DOHH2 (cell line): ENCODE measurements around the gene NAPG.

ENCODE experiments used
- H3F3A ChIP-seq: fragments of 200-600 bp; sonication (generic), shearing (Covaris generic); 2 replicates; pipeline ENCODE4 v1.6.0; 2016; ENCODE audit warnings: antibody characterized with exemption, mild to moderate bottlenecking; ENCODE audit not compliant: control insufficient read depth, insufficient read depth
- H3K27ac ChIP-seq: fragments of 200-600 bp; sonication (generic); 2 replicates; pipeline ENCODE4 v1.5.1; 2014; ENCODE audit warnings: low read depth, mild to moderate bottlenecking, low read length, moderate library complexity
- H3K27me3 ChIP-seq: fragments of 200-600 bp; sonication (generic); 2 replicates; pipeline ENCODE4 v1.6.1; 2014; ENCODE audit warnings: mild to moderate bottlenecking, low read length, mixed read lengths; ENCODE audit not compliant: control insufficient read depth
- H3K36me3 ChIP-seq: fragments of 200-600 bp; sonication (generic); 2 replicates; pipeline ENCODE4 v1.6.1; 2014; ENCODE audit warnings: mild to moderate bottlenecking, low read length, moderate library complexity, mixed read lengths; ENCODE audit not compliant: control insufficient read depth
- H3K4me1 ChIP-seq: fragments of 200-600 bp; sonication (generic); 2 replicates; pipeline ENCODE4 v1.6.1; 2014; ENCODE audit warnings: mild to moderate bottlenecking, low read length, mixed read lengths; ENCODE audit not compliant: control insufficient read depth
- H3K4me2 ChIP-seq: fragments of 200-600 bp; sonication (generic); 2 replicates; pipeline ENCODE4 v1.6.0; 2014; ENCODE audit warnings: mild to moderate bottlenecking, low read length, moderate library complexity
- H3K4me3 ChIP-seq: fragments of 200-600 bp; sonication (generic); 2 replicates; pipeline ENCODE4 v1.5.1; 2014; ENCODE audit warnings: mild to moderate bottlenecking, low read length, mixed read lengths
- H3K79me2 ChIP-seq: fragments of 200-600 bp; sonication (generic); 2 replicates; pipeline ENCODE4 v1.6.1; 2014; ENCODE audit warnings: mild to moderate bottlenecking, low read length, mixed read lengths; ENCODE audit not compliant: control insufficient read depth
- H3K9me2 ChIP-seq: fragments of 200-600 bp; sonication (generic); replicated peaks from 2 replicates; pipeline ENCODE4 v1.6.1; 2014; ENCODE audit warnings: mild to moderate bottlenecking, low read length, mixed read lengths; ENCODE audit not compliant: control insufficient read depth
- H3K9me3 ChIP-seq: fragments of 200-600 bp; sonication (generic); 2 replicates; pipeline ENCODE4 v1.6.1; 2014; ENCODE audit warnings: antibody characterized with exemption, low read length, mixed read lengths; ENCODE audit not compliant: control insufficient read depth, insufficient read depth
- H4K20me1 ChIP-seq: fragments of 200-600 bp; sonication (generic); 2 replicates; pipeline ENCODE4 v1.6.0; 2014; ENCODE audit warnings: low read depth, mild to moderate bottlenecking, antibody characterized with exemption, low read length, moderate library complexity; ENCODE audit not compliant: control insufficient read depth, insufficient read depth
- EZH2phosphoT487 ChIP-seq: fragments of 200-600 bp; sonication (generic); IDR thresholded peaks from 2 replicates; pipeline ENCODE4 v1.6.1; 2017; ENCODE audit warnings: borderline replicate concordance, mild to moderate bottlenecking, antibody characterized with exemption, low read length, moderate library complexity, mixed read lengths
- TF ChIP-seq, protein P1 (sequence below): fragments of 200-600 bp; sonication (generic); IDR thresholded peaks from one replicate; pipeline ENCODE4 v1.5.1; 2014; ENCODE audit warnings: antibody characterized with exemption, mild to moderate bottlenecking, low read depth, low read length; ENCODE audit not compliant: poor library complexity, severe bottlenecking

NAPG gene

DNA sequence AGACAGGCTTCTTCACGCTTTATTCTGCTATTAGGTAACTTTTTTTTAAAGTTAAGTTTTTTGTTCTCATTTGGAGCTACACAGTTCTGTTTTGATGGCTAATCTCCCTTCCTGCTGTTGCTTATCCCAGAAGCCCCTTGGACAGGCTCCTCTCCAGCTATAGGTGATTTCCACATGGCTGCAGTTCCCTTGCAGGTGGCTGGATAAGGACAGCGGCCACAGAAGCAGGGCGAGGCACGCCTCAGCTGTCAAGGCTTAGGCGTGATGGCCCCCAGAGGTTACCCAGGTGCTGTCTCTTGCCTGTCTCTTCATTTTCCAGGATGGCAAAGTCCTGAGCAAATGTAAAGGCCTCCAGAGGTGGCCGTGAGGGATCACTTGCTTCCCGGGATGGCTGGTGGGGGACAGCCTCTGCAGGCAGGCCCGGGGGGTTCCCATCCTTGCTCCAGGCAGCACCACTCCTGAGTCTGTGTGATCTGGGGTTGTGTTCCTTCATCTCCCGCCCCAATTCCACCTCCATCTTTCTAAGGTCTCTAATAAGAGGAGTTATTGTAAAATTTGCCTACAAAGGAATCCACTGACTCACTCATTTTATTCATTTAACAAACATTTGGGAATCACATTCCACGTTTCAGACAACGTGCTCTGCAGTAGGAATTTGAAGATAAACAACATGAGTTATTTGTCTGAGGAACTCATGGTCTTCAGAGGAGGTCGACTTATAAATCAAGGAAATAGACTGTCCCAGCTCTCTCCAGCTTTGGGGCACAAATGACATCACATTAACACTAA, 53.4 kb downstream of the NAPG start:
- H3K4me2 ChIP-seq: no peak overlapping the region
- H3K4me1 ChIP-seq: no peaks in the 10 kb centered on the region
- H3K9me3 ChIP-seq: no peaks in the 10 kb centered on the region
- no peak overlapping the region for H3K4me3 ChIP-seq
- H3K27ac ChIP-seq: no peak overlapping the region
- no peaks in the 10 kb centered on the region for H3K27me3 ChIP-seq
- no peaks in the 10 kb centered on the region for H4K20me1 ChIP-seq
- H3K79me2 ChIP-seq: no peaks in the 10 kb centered on the region
- no peaks in the 10 kb centered on the region for H3K36me3 ChIP-seq
- TF ChIP-seq, protein P1, sequence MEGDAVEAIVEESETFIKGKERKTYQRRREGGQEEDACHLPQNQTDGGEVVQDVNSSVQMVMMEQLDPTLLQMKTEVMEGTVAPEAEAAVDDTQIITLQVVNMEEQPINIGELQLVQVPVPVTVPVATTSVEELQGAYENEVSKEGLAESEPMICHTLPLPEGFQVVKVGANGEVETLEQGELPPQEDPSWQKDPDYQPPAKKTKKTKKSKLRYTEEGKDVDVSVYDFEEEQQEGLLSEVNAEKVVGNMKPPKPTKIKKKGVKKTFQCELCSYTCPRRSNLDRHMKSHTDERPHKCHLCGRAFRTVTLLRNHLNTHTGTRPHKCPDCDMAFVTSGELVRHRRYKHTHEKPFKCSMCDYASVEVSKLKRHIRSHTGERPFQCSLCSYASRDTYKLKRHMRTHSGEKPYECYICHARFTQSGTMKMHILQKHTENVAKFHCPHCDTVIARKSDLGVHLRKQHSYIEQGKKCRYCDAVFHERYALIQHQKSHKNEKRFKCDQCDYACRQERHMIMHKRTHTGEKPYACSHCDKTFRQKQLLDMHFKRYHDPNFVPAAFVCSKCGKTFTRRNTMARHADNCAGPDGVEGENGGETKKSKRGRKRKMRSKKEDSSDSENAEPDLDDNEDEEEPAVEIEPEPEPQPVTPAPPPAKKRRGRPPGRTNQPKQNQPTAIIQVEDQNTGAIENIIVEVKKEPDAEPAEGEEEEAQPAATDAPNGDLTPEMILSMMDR: no peak
- no peak for TF ChIP-seq EZH2phosphoT487
- H3K9me2 ChIP-seq: no peaks in the 10 kb centered on the region
- no peaks in the 10 kb centered on the region for H3F3A ChIP-seq

DNA sequence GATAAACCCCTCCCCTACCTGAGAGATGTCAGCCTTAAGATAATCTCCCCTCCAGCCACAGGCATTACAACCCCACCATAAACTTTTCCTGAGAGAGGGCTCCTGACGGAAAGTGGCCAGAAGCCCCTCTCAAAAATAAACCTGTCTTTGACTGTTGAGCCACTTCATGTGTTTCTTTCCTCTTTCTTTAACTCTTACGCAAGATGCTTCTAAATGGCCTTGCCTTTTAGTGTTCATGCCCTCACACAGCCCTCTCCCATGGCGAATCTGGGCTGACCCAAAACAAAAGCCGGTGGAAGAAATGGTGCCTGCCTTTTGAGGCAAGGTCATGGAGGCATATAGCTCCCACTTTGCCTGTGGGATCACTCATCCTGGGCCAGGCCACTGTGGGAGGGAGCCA, 54.4 kb downstream of the NAPG start:
- Histone ChIP-seq H3K27me3 (no peaks in the 10 kb centered on the region), H3K4me3 (no peak overlapping the region), H4K20me1 (no peaks in the 10 kb centered on the region), H3K27ac (no peak overlapping the region), H3K79me2 (no peaks in the 10 kb centered on the region), H3K9me2 (no peaks in the 10 kb centered on the region), H3K4me2 (no peak overlapping the region), H3K9me3 (no peaks in the 10 kb centered on the region), H3F3A (no peaks in the 10 kb centered on the region), H3K4me1 (no peaks in the 10 kb centered on the region), H3K36me3 (no peaks in the 10 kb centered on the region)
- no peak for TF ChIP-seq EZH2phosphoT487
- TF ChIP-seq, protein P1: no peak

DNA sequence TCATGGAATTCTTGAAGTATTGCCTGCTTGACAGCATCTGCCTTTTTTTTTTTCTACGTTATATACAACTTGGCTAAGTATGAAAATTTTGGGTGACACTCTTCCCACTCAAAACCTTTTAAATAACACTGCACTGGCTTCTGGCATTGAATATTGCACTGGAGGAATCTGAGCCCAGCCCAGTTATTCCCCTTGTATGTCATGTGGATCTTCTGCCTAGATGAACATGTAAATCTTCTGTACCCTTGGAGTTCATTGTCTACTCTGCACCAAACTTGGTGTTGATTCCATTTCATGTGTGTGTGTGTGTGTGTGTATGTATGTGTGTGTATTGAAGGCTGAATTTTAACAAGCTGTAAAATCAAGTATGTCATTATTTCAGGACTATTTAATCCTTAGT, 59.4 kb downstream of the NAPG start:
- H3K9me2 ChIP-seq: no peaks in the 10 kb centered on the region
- no peaks in the 10 kb centered on the region; the same call in 1 of the 2 replicates for H3K9me3 ChIP-seq
- H3K27ac ChIP-seq: no peak overlapping the region
- H3K36me3 ChIP-seq: no peaks in the 10 kb centered on the region
- no peaks in the 10 kb centered on the region for H3K79me2 ChIP-seq
- no peaks in the 10 kb centered on the region for H4K20me1 ChIP-seq
- H3K4me1 ChIP-seq: no peaks in the 10 kb centered on the region
- H3K27me3 ChIP-seq: no peaks in the 10 kb centered on the region
- H3F3A ChIP-seq: no peaks in the 10 kb centered on the region
- H3K4me2 ChIP-seq: no peak overlapping the region
- no peak for TF ChIP-seq EZH2phosphoT487
- TF ChIP-seq, protein P1: no peak
- H3K4me3 ChIP-seq: no peak overlapping the region
